Measurements from ENCODE around the gene ITGA11. TPM values are rescaled to one million over a fixed set of nuclear protein-coding genes. Genes with fewer than 3 reads are reported as not detected.

ITGA11 gene
- total and polyA plus RNA-seq, 2 of the 13 experiments (the other 11 are each of a cell fraction or from before 2014, with no cell fraction given) = not detected

GRCh38 chr15:68430471-68431036 lies 1.4 kb downstream of the ITGA11 start:
- no TSS peak for BruUV-seq (replicated peaks)
- no peaks in the 10 kb centered on the region for H3K36me3 ChIP-seq (replicated peaks in 1 of 2; ENCODE audit: control insufficient read depth in 1 of 2, insufficient read depth in 2 of 2, low read length in 2 of 2)
- no peak overlapping the region for H3K9ac ChIP-seq (ENCODE audit: insufficient read depth, low read depth, low read length)
- H4K20me1 ChIP-seq (ENCODE audit: insufficient read depth, low read length) = no peaks in the 10 kb centered on the region
- H3K4me3 ChIP-seq (replicated peaks in 1 of 3; ENCODE audit: insufficient read depth in 1 of 3, low read depth in 2 of 3, low read length in 3 of 3) = no peak overlapping the region
- CTCF ChIA-PET (ENCODE audit: low intra/inter-chr PET ratio, low total read pairs) = no interaction called here
- no peak overlapping the region for H3K4me2 ChIP-seq (ENCODE audit: low read depth, low read length)
- in situ Hi-C loops (cut with HindIII; ENCODE audit: extremely low pct_ligation_motif_present, low pct_unique_long_range_greater_than_20kb) (no loop called here), intact Hi-C loops (cut with micrococcal nuclease; ENCODE audit: unreplicated experiment) (no loop called here)
- POLR2A ChIA-PET = no interaction called here
- no peaks in the 10 kb centered on the region for H3K4me1 ChIP-seq (ENCODE audit: insufficient read depth, low read length)
- no peaks in the 10 kb centered on the region for H3K79me2 ChIP-seq (ENCODE audit: insufficient read depth, low read length)
- ATAC-seq (no peak), DNase-seq (ENCODE audit: low spot score) (no peak), FAIRE-seq (no peak)
- H2AFZ ChIP-seq (ENCODE audit: low read length) = no peak overlapping the region
- H3K27me3 ChIP-seq (ENCODE audit: control insufficient read depth in 1 of 2, insufficient read depth in 2 of 2, low read length in 2 of 2) = peaks cover 4 to 51% of the 10 kb centered on the region in 2 experiments; a peak in 4 of 5 replicates
- no peaks in the 10 kb centered on the region for H3K9me3 ChIP-seq (ENCODE audit: low read length)
- 31% methylated on average over 6 of the region's 12 CpGs for WGBS (ENCODE audit: low lambda C conversion rate)
- TF ChIP-seq ZSCAN29 (CRISPR knock-in tag; conservative IDR thresholded peaks at IDR 0.05) = no peak
- no peak for TF ChIP-seq ZBTB34 (CRISPR knock-in tag; IDR thresholded peaks at IDR 0.05)
- no peak for TF ChIP-seq THRA (CRISPR knock-in tag; IDR thresholded peaks at IDR 0.05; ENCODE audit: borderline replicate concordance)
- TF ChIP-seq SCMH1 (CRISPR knock-in tag; IDR thresholded peaks at IDR 0.05; ENCODE audit: borderline replicate concordance) = no peak
- TF ChIP-seq ZNF564 (CRISPR knock-in tag; IDR thresholded peaks at IDR 0.05) = no peak
- H3K27ac ChIP-seq (ENCODE audit: extremely low read length, insufficient read depth, low read length) = no peak overlapping the region
